Breast epithelium (tissue), 3 donors: ENCODE results near the gene DPY19L2.
"Not testable (repeated sequence)": the region's sequence is repeated elsewhere in the genome, so short reads cannot be mapped to it uniquely, and the experiment has no call there.

Experiments
- CTCF ChIP-seq, 3 donors: fragments of 450-650 bp; IDR thresholded peaks; one replicate each; pipeline ENCODE4 v1.5.1; 2016 to 2017; ENCODE audit warnings: antibody characterized with exemption in 3 of 3, mild to moderate bottlenecking in 3 of 3, moderate library complexity in 3 of 3
- POLR2A ChIP-seq: fragments of 450-650 bp; IDR thresholded peaks from one replicate; pipeline ENCODE4 v1.6.1; 2016; ENCODE audit warnings: antibody characterized with exemption, mild to moderate bottlenecking, moderate library complexity
- POLR2AphosphoS5 ChIP-seq, 3 donors: sonication (generic); formaldehyde crosslinking; IDR thresholded peaks; one replicate each; pipeline ENCODE4 v1.6.1; 2017; ENCODE audit warnings: antibody characterized with exemption in 3 of 3

GRCh38 chr12:63668800-63669365 is 590 bp upstream of the DPY19L2 start:
- not testable (repeated sequence) for TF ChIP-seq CTCF (IDR thresholded peaks at IDR 0.05); POLR2A; POLR2AphosphoS5 (IDR thresholded peaks at IDR 0.05)
